NCI-H187 treated with DMSO at 0.1 percent for 48 hours (cell line): Measurements from ENCODE around the gene CPSF7.

ENCODE experiments used
- DNase-seq: peaks from one replicate; lab custom pipeline; 2025; lab: John Stamatoyannopoulos, UW

CPSF7 gene

GRCh38 chr11:61357233-61357893, 72.4 kb downstream of the CPSF7 start:
- no peak for DNase-seq

- no peak for DNase-seq
Measured at GRCh38 chr11:61356706-61357105, 73.1 kb downstream of the CPSF7 start.

- DNase-seq = no peak
Measured at GRCh38 chr11:61354208-61354607, 75.6 kb downstream of the CPSF7 start.

GRCh38 chr11:61353131-61354067, 76.4 kb downstream of the CPSF7 start:
- DNase-seq = no peak
